ENCODE data around the gene TEX55.
"Not testable (repeated sequence)": the region's sequence is repeated elsewhere in the genome, so short reads cannot be mapped to it uniquely, and the experiment has no call there.

- not testable (repeated sequence) for TF ChIP-seq CTCF (IDR thresholded peaks at IDR 0.05; ENCODE audit: borderline replicate concordance, extremely low read depth, low read length, poor library complexity, severe bottlenecking); EZH2 (IDR thresholded peaks at IDR 0.05; ENCODE audit: borderline replicate concordance, low read depth, low read length, severe bottlenecking)
Measured at GRCh38 chr3:119164745-119165144, 18.8 kb downstream of the TEX55 start.
